K562 (cell line): ENCODE results near the gene BBC3. TPM values are rescaled to one million over a fixed set of nuclear protein-coding genes. Genes with fewer than 3 reads are reported as not detected.

Source experiments
- ARHGAP35 ChIP-seq: fragments of 450-650 bp; IDR thresholded peaks from 2 replicates; pipeline ENCODE4 v1.6.1; 2018; ENCODE audit not compliant: partially characterized antibody
- CBFA2T3 ChIP-seq: fragments of 450-650 bp; IDR thresholded peaks from 2 replicates; pipeline ENCODE4 v1.6.1; 2017
- GTF2A2 ChIP-seq: IDR thresholded peaks from 2 replicates; pipeline ENCODE4 v1.6.1; 2016; ENCODE audit warnings: mild to moderate bottlenecking, missing genetic modification characterization, missing compliant biosample characterization
- HNRNPLL ChIP-seq: fragments of 200-400 bp; formaldehyde crosslinking; IDR thresholded peaks from 2 replicates; pipeline ENCODE4 v1.6.1; 2017; ENCODE audit warnings: low read length, low read depth, mild to moderate bottlenecking; ENCODE audit not compliant: poor library complexity, severe bottlenecking
- NCOA4 ChIP-seq: fragments of 450-650 bp; IDR thresholded peaks from 2 replicates; pipeline ENCODE4 v1.6.1; 2018; ENCODE audit warnings: mild to moderate bottlenecking; ENCODE audit not compliant: partially characterized antibody
- NFIX ChIP-seq: fragments of 250-450 bp; sonication (Bioruptor Pico); IDR thresholded peaks from 2 replicates; pipeline ENCODE4 v1.4.0; 2020; ENCODE audit warnings: low read depth, mild to moderate bottlenecking, moderate library complexity
- NR2C1 ChIP-seq, 2 experiments: fragments of 450-650 bp; IDR thresholded peaks; 2 replicates each; pipeline ENCODE4 v1.6.1; 2017; ENCODE audit warnings: mild to moderate bottlenecking in 2 of 2, antibody characterized with exemption in 1 of 2, inconsistent platforms in 1 of 2, missing compliant biosample characterization in 1 of 2, missing genetic modification characterization in 1 of 2
- PHF20 ChIP-seq: fragments of 450-650 bp; IDR thresholded peaks from 2 replicates; pipeline ENCODE4 v1.6.1; 2018; ENCODE audit not compliant: partially characterized antibody
- POLR2AphosphoS5 ChIP-seq: IDR thresholded peaks from 2 replicates; pipeline ENCODE4 v1.6.1; 2011; ENCODE audit warnings: mild to moderate bottlenecking, low read depth, low read length, moderate library complexity; ENCODE audit not compliant: control insufficient read depth, insufficient read depth
- SLC30A9 ChIP-seq: fragments of 250-450 bp; sonication (Bioruptor Pico); IDR thresholded peaks from 2 replicates; pipeline ENCODE4 v1.8.0; 2022; ENCODE audit warnings: mild to moderate bottlenecking, moderate library complexity
- SMAD3 ChIP-seq: fragments of 450-650 bp; formaldehyde crosslinking; conservative IDR thresholded peaks from 2 replicates; pipeline ENCODE4 v1.4.0; 2020; ENCODE audit warnings: mild to moderate bottlenecking
- TCF7 ChIP-seq: sonication (generic); IDR thresholded peaks from 2 replicates; pipeline ENCODE4 v1.6.1; 2016; ENCODE audit warnings: antibody characterized with exemption, borderline replicate concordance
- THRAP3 ChIP-seq: fragments of 450-650 bp; IDR thresholded peaks from 2 replicates; pipeline ENCODE4 v1.6.1; 2016; ENCODE audit warnings: mild to moderate bottlenecking, inconsistent platforms, borderline replicate concordance
- ZBTB8A ChIP-seq: fragments of 450-650 bp; IDR thresholded peaks from 2 replicates; pipeline ENCODE4 v1.6.1; 2018; ENCODE audit warnings: mild to moderate bottlenecking, moderate library complexity; ENCODE audit not compliant: partially characterized antibody
- ZNF282 ChIP-seq: sonication (generic); formaldehyde crosslinking; IDR thresholded peaks from 2 replicates; pipeline ENCODE4 v1.8.1; 2023; ENCODE audit warnings: missing genetic modification reagents
- ZNF696 ChIP-seq: fragments of 250-450 bp; sonication (Bioruptor Pico); conservative IDR thresholded peaks from 2 replicates; pipeline ENCODE4 v1.4.0; 2020; ENCODE audit warnings: mild to moderate bottlenecking, moderate library complexity
- polyA plus RNA-seq, 8 experiments: library from polyadenylated mRNA; depleted of rRNA in 4 of 8; stranded (reverse) in 5 of 8; unstranded in 3 of 8; fragments of >200 nt; fragmentation: Nextera tagmentation in 2 of 8; fragmentation: Illumina TruSeq in 1 of 8; extraction: Ambion mirVana in 2 of 8; extraction: Trizol in 1 of 8; gene quantifications; 2 replicates each; pipeline versions ENCODE4 v1.2.1 to v1.2.3, GENCODE V29; 2011 to 2014; ENCODE audit warnings: inconsistent platforms in 1 of 8, missing spikeins in 1 of 8
- total RNA-seq, 7 experiments: library from RNA; depleted of rRNA in 6 of 7; stranded (reverse); fragments of >200 nt in 6 of 7; fragmentation: Illumina TruSeq in 2 of 7; extraction: Trizol in 2 of 7; gene quantifications; 2 replicates each; pipeline versions ENCODE4 v1.2.1 to v1.2.3, GENCODE V29; 2011 to 2021; ENCODE audit warnings: low replicate concordance in 1 of 7
- TF ChIP-seq, protein P1 (sequence below), 2 experiments: fragments of 200-800 bp in 1 of 2; sonication (Bioruptor generic) in 1 of 2; sonication (generic) in 1 of 2; formaldehyde crosslinking in 1 of 2; IDR thresholded peaks in 1 of 2; conservative IDR thresholded peaks in 1 of 2; 2 replicates each; pipeline versions ENCODE4 v1.5.0 to v1.6.1; 2016 to 2020; ENCODE audit warnings: missing compliant biosample characterization in 1 of 2, missing genetic modification characterization in 1 of 2, missing genetic modification reagents in 1 of 2
- TF ChIP-seq, protein P2 (sequence below): sonication (generic); formaldehyde crosslinking; IDR thresholded peaks from 2 replicates; pipeline ENCODE4 v1.8.1; 2023; ENCODE audit warnings: missing genetic modification reagents, mild to moderate bottlenecking, borderline replicate concordance
- TF ChIP-seq, protein P3 (sequence below): fragments of 450-650 bp; IDR thresholded peaks from 2 replicates; pipeline ENCODE4 v1.6.1; 2016; ENCODE audit warnings: missing biosample characterization, missing genetic modification characterization
- TF ChIP-seq, protein P4 (sequence below): fragments of 450-650 bp; formaldehyde crosslinking; IDR thresholded peaks from 2 replicates; pipeline ENCODE4 v1.4.0; 2022; ENCODE audit warnings: missing genetic modification characterization

BBC3 gene
- total and polyA plus RNA-seq, 9 of the 15 experiments (the other 6 are each of a cell fraction or from before 2014, with no cell fraction given): 0.15 to 30.7 (median 4.8) TPM

DNA sequence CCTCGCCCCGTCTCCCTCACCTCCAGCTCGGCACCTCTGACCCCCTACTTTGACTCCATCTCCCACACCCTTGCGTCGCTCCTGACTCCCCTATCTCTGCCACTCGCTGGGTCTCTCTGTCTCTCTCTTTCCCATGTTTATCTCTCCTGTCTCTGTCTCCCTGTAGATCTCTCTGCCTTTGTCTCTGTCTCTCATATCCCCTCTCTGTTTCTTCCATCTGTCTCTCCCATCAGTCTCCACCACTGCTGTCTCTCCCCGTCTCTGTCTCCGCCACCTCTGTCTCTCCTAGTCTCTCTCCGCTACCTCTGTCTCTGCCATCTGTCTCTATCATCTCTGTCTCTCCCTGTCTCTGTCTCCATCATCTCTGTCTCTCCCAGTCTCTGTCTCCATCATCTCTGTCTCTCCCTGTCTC is 12.4 kb upstream of the BBC3 start (continued):
- peak; percentile 58; the same call in 1 of the 2 replicates for TF ChIP-seq NR2C1 (IDR thresholded peaks at IDR 0.05)
- 0 out of 2 replicates have a peak, but pooled peaks have one; percentile 9 for TF ChIP-seq NR2C1 (tag; IDR thresholded peaks at IDR 0.05)
- TF ChIP-seq THRAP3: peak; percentile 87
- TF ChIP-seq NFIX (CRISPR knock-in tag): no peak
- peak; percentile 76 for TF ChIP-seq ARHGAP35
- TF ChIP-seq, protein P1, sequence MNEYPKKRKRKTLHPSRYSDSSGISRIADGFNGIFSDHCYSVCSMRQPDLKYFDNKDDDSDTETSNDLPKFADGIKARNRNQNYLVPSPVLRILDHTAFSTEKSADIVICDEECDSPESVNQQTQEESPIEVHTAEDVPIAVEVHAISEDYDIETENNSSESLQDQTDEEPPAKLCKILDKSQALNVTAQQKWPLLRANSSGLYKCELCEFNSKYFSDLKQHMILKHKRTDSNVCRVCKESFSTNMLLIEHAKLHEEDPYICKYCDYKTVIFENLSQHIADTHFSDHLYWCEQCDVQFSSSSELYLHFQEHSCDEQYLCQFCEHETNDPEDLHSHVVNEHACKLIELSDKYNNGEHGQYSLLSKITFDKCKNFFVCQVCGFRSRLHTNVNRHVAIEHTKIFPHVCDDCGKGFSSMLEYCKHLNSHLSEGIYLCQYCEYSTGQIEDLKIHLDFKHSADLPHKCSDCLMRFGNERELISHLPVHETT (CRISPR knock-in tag; conservative IDR thresholded peaks at IDR 0.05 in 1 of 2, IDR thresholded peaks at IDR 0.05 in 1 of 2): no peak
- TF ChIP-seq POLR2AphosphoS5: peak; percentile 42; the same call in 1 of the 2 replicates
- TF ChIP-seq ZNF696: 0 out of 2 replicates have a peak, but pooled peaks have one; percentile 35
- TF ChIP-seq NCOA4: peak; percentile 88
- TF ChIP-seq, protein P2, sequence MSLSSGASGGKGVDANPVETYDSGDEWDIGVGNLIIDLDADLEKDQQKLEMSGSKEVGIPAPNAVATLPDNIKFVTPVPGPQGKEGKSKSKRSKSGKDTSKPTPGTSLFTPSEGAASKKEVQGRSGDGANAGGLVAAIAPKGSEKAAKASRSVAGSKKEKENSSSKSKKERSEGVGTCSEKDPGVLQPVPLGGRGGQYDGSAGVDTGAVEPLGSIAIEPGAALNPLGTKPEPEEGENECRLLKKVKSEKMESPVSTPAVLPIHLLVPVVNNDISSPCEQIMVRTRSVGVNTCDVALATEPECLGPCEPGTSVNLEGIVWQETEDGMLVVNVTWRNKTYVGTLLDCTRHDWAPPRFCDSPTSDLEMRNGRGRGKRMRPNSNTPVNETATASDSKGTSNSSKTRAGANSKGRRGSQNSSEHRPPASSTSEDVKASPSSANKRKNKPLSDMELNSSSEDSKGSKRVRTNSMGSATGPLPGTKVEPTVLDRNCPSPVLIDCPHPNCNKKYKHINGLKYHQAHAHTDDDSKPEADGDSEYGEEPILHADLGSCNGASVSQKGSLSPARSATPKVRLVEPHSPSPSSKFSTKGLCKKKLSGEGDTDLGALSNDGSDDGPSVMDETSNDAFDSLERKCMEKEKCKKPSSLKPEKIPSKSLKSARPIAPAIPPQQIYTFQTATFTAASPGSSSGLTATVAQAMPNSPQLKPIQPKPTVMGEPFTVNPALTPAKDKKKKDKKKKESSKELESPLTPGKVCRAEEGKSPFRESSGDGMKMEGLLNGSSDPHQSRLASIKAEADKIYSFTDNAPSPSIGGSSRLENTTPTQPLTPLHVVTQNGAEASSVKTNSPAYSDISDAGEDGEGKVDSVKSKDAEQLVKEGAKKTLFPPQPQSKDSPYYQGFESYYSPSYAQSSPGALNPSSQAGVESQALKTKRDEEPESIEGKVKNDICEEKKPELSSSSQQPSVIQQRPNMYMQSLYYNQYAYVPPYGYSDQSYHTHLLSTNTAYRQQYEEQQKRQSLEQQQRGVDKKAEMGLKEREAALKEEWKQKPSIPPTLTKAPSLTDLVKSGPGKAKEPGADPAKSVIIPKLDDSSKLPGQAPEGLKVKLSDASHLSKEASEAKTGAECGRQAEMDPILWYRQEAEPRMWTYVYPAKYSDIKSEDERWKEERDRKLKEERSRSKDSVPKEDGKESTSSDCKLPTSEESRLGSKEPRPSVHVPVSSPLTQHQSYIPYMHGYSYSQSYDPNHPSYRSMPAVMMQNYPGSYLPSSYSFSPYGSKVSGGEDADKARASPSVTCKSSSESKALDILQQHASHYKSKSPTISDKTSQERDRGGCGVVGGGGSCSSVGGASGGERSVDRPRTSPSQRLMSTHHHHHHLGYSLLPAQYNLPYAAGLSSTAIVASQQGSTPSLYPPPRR (CRISPR knock-in tag): no peak
- TF ChIP-seq, protein P3, sequence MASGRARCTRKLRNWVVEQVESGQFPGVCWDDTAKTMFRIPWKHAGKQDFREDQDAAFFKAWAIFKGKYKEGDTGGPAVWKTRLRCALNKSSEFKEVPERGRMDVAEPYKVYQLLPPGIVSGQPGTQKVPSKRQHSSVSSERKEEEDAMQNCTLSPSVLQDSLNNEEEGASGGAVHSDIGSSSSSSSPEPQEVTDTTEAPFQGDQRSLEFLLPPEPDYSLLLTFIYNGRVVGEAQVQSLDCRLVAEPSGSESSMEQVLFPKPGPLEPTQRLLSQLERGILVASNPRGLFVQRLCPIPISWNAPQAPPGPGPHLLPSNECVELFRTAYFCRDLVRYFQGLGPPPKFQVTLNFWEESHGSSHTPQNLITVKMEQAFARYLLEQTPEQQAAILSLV (tag): 0 out of 2 replicates have a peak, but pooled peaks have one; percentile 35
- TF ChIP-seq SMAD3 (CRISPR knock-in tag): peak; percentile 60; the same call in 1 of the 2 replicates
- no peak for TF ChIP-seq SLC30A9
- peak; percentile 19; the same call in 1 of the 2 replicates for TF ChIP-seq CBFA2T3
- TF ChIP-seq, protein P4, sequence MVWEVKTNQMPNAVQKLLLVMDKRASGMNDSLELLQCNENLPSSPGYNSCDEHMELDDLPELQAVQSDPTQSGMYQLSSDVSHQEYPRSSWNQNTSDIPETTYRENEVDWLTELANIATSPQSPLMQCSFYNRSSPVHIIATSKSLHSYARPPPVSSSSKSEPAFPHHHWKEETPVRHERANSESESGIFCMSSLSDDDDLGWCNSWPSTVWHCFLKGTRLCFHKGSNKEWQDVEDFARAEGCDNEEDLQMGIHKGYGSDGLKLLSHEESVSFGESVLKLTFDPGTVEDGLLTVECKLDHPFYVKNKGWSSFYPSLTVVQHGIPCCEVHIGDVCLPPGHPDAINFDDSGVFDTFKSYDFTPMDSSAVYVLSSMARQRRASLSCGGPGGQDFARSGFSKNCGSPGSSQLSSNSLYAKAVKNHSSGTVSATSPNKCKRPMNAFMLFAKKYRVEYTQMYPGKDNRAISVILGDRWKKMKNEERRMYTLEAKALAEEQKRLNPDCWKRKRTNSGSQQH (CRISPR knock-in tag): peak; percentile 98
- no peak for TF ChIP-seq ZNF282
- no peak for TF ChIP-seq ZBTB8A
- TF ChIP-seq HNRNPLL: no peak
- TF ChIP-seq TCF7: no peak
- no peak for TF ChIP-seq GTF2A2 (tag)
- TF ChIP-seq PHF20: peak; percentile 58
